Spleen (tissue), 11 donors: ENCODE results near the gene NCAN. TPM values are rescaled to one million over a fixed set of nuclear protein-coding genes. Genes with fewer than 3 reads are reported as not detected.
A peak's percentile ranks its signal among the peaks of the same experiment; 100 is the strongest.

Experiments used
- DNase-seq: peaks from one replicate; pipeline ENCODE4 v3.0.0-alpha.2; 2020
- H3K27ac ChIP-seq, 8 donors: fragments of 200-600 bp; sonication (generic) in 7 of 8; 1 replicate in 4 of 8; 2 replicates in 4 of 8; pipeline versions ENCODE4 v1.5.0 to v1.8.0; 2016 to 2021; ENCODE audit warnings: inconsistent platforms in 4 of 8, mild to moderate bottlenecking in 4 of 8, moderate library complexity in 1 of 8
- H3K27me3 ChIP-seq, 7 donors: fragments of 200-600 bp; sonication (generic) in 6 of 7; replicated peaks in 1 of 7; 1 replicate in 4 of 7; 2 replicates in 3 of 7; pipeline versions ENCODE4 v1.5.0 to v1.8.0; 2016 to 2021; ENCODE audit warnings: inconsistent platforms in 3 of 7, mild to moderate bottlenecking in 1 of 7
- H3K36me3 ChIP-seq, 6 donors: fragments of 200-600 bp; sonication (generic) in 5 of 6; 1 replicate in 4 of 6; 2 replicates in 2 of 6; pipeline versions ENCODE4 v1.5.0 to v1.8.0; 2016 to 2021; ENCODE audit warnings: inconsistent platforms in 2 of 6
- H3K4me1 ChIP-seq, 6 donors: fragments of 200-600 bp; sonication (generic) in 5 of 6; 1 replicate in 3 of 6; 2 replicates in 3 of 6; pipeline versions ENCODE4 v1.5.0 to v1.8.0; 2016 to 2021; ENCODE audit warnings: inconsistent platforms in 3 of 6
- H3K4me3 ChIP-seq, 8 donors: fragments of 200-600 bp; sonication (generic) in 7 of 8; 1 replicate in 4 of 8; 2 replicates in 4 of 8; pipeline versions ENCODE4 v1.5.0 to v1.8.0; 2016 to 2021; ENCODE audit warnings: inconsistent platforms in 4 of 8, mild to moderate bottlenecking in 4 of 8, moderate library complexity in 2 of 8
- H3K9me3 ChIP-seq, 8 donors: fragments of 200-600 bp; sonication (generic) in 7 of 8; 1 replicate in 4 of 8; 2 replicates in 4 of 8; pipeline versions ENCODE4 v1.5.0 to v1.8.0; 2016 to 2021; ENCODE audit warnings: inconsistent platforms in 4 of 8
- POLR2A ChIP-seq, 3 donors: fragments of 450-650 bp; IDR thresholded peaks; one replicate each; pipeline ENCODE4 v1.5.1; 2017; ENCODE audit warnings: antibody characterized with exemption in 3 of 3, mild to moderate bottlenecking in 1 of 3
- POLR2AphosphoS5 ChIP-seq, 3 donors: sonication (generic); formaldehyde crosslinking; IDR thresholded peaks; one replicate each; pipeline ENCODE4 v1.5.1; 2017; ENCODE audit warnings: antibody characterized with exemption in 3 of 3
- WGBS, 5 donors: extraction: QIAGEN DNeasy Blood & Tissue Kit in 3 of 5; methylation state at CpG; one replicate each; pipeline versions ENCODE4 v1.1.5 to v1.1.7; 2013 to 2018; 5-methylcytosine and 5-hydroxymethylcytosine counted together
- intact Hi-C: fragments of 100-400 bp; cut with DNase I; formaldehyde crosslinking; loops from one replicate; pipeline ENCODE4 v1.15.0; 2023; ENCODE audit warnings: low total_unique reads
- polyA plus RNA-seq, 3 donors: library from polyadenylated mRNA; stranded (reverse); fragments of 200-250 nt; gene quantifications; one replicate each; pipeline ENCODE4 v1.2.1, GENCODE V29; 2013
- total RNA-seq, 7 donors: library from RNA; depleted of rRNA in 3 of 7; stranded (reverse); fragments of >200 nt in 3 of 7; fragmentation: NEBNext Ultra II Directional in 4 of 7; extraction: Animal tissue kit (Norgen Biotek cat#: 25700) in 4 of 7; gene quantifications; one replicate each; pipeline versions ENCODE4 v1.1.0 to v1.2.1, GENCODE V29; 2016 to 2021
- TF ChIP-seq, protein P1 (sequence below), 11 experiments: fragments of 200-600 bp in 7 of 11; fragments of 450-650 bp in 4 of 11; sonication (generic) in 4 of 11; IDR thresholded peaks in 8 of 11; conservative IDR thresholded peaks in 3 of 11; 1 replicate in 7 of 11; 2 replicates in 4 of 11; pipeline versions ENCODE4 v1.4.0 to v1.8.0; 2016 to 2021; ENCODE audit warnings: antibody characterized with exemption in 11 of 11, inconsistent platforms in 4 of 11, mild to moderate bottlenecking in 1 of 11
- donor health status: healthy with polysubstance abuse.
- donor health status: DM: no; HTN: no; CAD: no; lungs with moderate emphysema.
- donor health status: DM: no; HTN: no; CAD: no.
- donor health status: Bipolar disorder and iron deficiency.
- donor health status: healthy.
- donor health status: DM: no; HTN: no; CAD: no.
- donor health status: DM: yes; HTN: yes; CAD: no.

Gene NCAN
- total and polyA plus RNA-seq, 10 donors: 0.17 TPM; not detected in 9

- 69 to 91% (median 81%) methylated on average over 9 of the region's 9 CpGs for WGBS, 5 donors
- TF ChIP-seq POLR2A (IDR thresholded peaks at IDR 0.05): no peak
- TF ChIP-seq, protein P1, sequence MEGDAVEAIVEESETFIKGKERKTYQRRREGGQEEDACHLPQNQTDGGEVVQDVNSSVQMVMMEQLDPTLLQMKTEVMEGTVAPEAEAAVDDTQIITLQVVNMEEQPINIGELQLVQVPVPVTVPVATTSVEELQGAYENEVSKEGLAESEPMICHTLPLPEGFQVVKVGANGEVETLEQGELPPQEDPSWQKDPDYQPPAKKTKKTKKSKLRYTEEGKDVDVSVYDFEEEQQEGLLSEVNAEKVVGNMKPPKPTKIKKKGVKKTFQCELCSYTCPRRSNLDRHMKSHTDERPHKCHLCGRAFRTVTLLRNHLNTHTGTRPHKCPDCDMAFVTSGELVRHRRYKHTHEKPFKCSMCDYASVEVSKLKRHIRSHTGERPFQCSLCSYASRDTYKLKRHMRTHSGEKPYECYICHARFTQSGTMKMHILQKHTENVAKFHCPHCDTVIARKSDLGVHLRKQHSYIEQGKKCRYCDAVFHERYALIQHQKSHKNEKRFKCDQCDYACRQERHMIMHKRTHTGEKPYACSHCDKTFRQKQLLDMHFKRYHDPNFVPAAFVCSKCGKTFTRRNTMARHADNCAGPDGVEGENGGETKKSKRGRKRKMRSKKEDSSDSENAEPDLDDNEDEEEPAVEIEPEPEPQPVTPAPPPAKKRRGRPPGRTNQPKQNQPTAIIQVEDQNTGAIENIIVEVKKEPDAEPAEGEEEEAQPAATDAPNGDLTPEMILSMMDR (IDR thresholded peaks at IDR 0.05 in 8 of 11, conservative IDR thresholded peaks at IDR 0.05 in 3 of 11): no peak
- TF ChIP-seq POLR2AphosphoS5 (IDR thresholded peaks at IDR 0.05): no peak
- intact Hi-C loops: no loop called here
- H3K27me3 ChIP-seq: no peaks in the 10 kb centered on the region
- DNase-seq: no peak
- H3K27ac ChIP-seq: peak overlapping the region in 6 of 8 donors; percentile 11 to 74 (median 68)
- H3K4me1 ChIP-seq: peaks cover 0 to 53% (median 11%) of the 10 kb centered on the region in 6 donors
- H3K9me3 ChIP-seq: peaks cover 0 to 7% (median 2%) of the 10 kb centered on the region in 8 donors
- peaks cover 4 to 99% (median 53%) of the 10 kb centered on the region in 6 donors for H3K36me3 ChIP-seq
- H3K4me3 ChIP-seq: no peak overlapping the region
Observed at GRCh38 chr19:19181488-19181998, 30.2 kb upstream of the NCAN start.

GRCh38 chr19:19185853-19186740 lies 25.7 kb upstream of the NCAN start:
- peak overlapping the region in 7 of 8 donors; percentile 72 to 95 (median 91) for H3K27ac ChIP-seq
- intact Hi-C loops: no loop called here
- TF ChIP-seq POLR2A (IDR thresholded peaks at IDR 0.05): no peak
- TF ChIP-seq, protein P1 (IDR thresholded peaks at IDR 0.05 in 8 of 11, conservative IDR thresholded peaks at IDR 0.05 in 3 of 11): peak in 9 of 11 experiments; percentile 24 to 71 (median 60)
- TF ChIP-seq POLR2AphosphoS5 (IDR thresholded peaks at IDR 0.05): peak in 2 of 3 donors; percentile 28 to 47
- H3K9me3 ChIP-seq: peaks cover 0 to 10% (median 4%) of the 10 kb centered on the region in 8 donors
- H3K4me1 ChIP-seq: peaks cover 15 to 91% (median 49%) of the 10 kb centered on the region in 6 donors
- no peak for DNase-seq
- peaks cover 0 to 79% (median 30%) of the 10 kb centered on the region in 6 donors for H3K36me3 ChIP-seq
- 56 to 78% (median 74%) methylated on average over 5 to 9 of the region's 9 CpGs for WGBS, 5 donors
- no peaks in the 10 kb centered on the region for H3K27me3 ChIP-seq
- H3K4me3 ChIP-seq: peak overlapping the region in 1 of 8 donors; percentile 44

GRCh38 chr19:19186742-19187141 lies 25.0 kb upstream of the NCAN start:
- peaks cover 0 to 72% (median 23%) of the 10 kb centered on the region in 6 donors for H3K36me3 ChIP-seq
- TF ChIP-seq, protein P1 (IDR thresholded peaks at IDR 0.05 in 8 of 11, conservative IDR thresholded peaks at IDR 0.05 in 3 of 11): no peak
- TF ChIP-seq POLR2AphosphoS5 (IDR thresholded peaks at IDR 0.05) (peak in 1 of 3 donors; percentile 32), POLR2A (IDR thresholded peaks at IDR 0.05) (no peak)
- H3K27me3 ChIP-seq: no peaks in the 10 kb centered on the region
- peak overlapping the region in 1 of 8 donors; percentile 44 for H3K4me3 ChIP-seq
- no peak for DNase-seq
- H3K27ac ChIP-seq: peak overlapping the region in 7 of 8 donors; percentile 72 to 95 (median 91)
- 93 to 98% (median 96%) methylated on average over 14 of the region's 14 CpGs for WGBS, 5 donors
- intact Hi-C loops: no loop called here
- peaks cover 0 to 10% (median 4%) of the 10 kb centered on the region in 8 donors for H3K9me3 ChIP-seq
- peaks cover 18 to 94% (median 54%) of the 10 kb centered on the region in 6 donors for H3K4me1 ChIP-seq

- no peak for DNase-seq
- H3K4me1 ChIP-seq: peaks cover 31 to 88% (median 68%) of the 10 kb centered on the region in 6 donors
- 0 to 1% (median 1%) methylated on average over 17 of the region's 17 CpGs for WGBS, 5 donors
- peak overlapping the region; percentile 84 to 99 (median 96) for H3K4me3 ChIP-seq
- peaks cover 0 to 3% (median under 1%) of the 10 kb centered on the region in 8 donors for H3K9me3 ChIP-seq
- intact Hi-C loops: no loop called here
- H3K27me3 ChIP-seq: no peaks in the 10 kb centered on the region
- peak overlapping the region; percentile 99 to 100 (median 100) for H3K27ac ChIP-seq
- TF ChIP-seq POLR2A (IDR thresholded peaks at IDR 0.05): no peak
- TF ChIP-seq, protein P1 (IDR thresholded peaks at IDR 0.05 in 8 of 11, conservative IDR thresholded peaks at IDR 0.05 in 3 of 11): no peak
- no peak for TF ChIP-seq POLR2AphosphoS5 (IDR thresholded peaks at IDR 0.05)
- H3K36me3 ChIP-seq: peaks cover 0 to 54% (median 6%) of the 10 kb centered on the region in 6 donors
Observed at GRCh38 chr19:19191768-19192077, 20.0 kb upstream of the NCAN start.
